Stomach smooth muscle (tissue), 2 donors: ENCODE data around the gene KIF21A.

ENCODE experiments used
- H3K27ac ChIP-seq: one replicate; pipeline ENCODE4 v1.7.0; 2013; ENCODE audit warnings: mild to moderate bottlenecking, low read length, inconsistent platforms
- H3K27me3 ChIP-seq, 2 donors: one replicate each; pipeline ENCODE4 v1.7.0; 2013; ENCODE audit warnings: low read length in 2 of 2; ENCODE audit not compliant: insufficient read depth in 2 of 2, control insufficient read depth in 1 of 2
- H3K36me3 ChIP-seq, 2 donors: one replicate each; pipeline ENCODE4 v1.7.0; 2013; ENCODE audit warnings: low read length in 2 of 2; ENCODE audit not compliant: control insufficient read depth in 2 of 2, insufficient read depth in 2 of 2
- H3K4me1 ChIP-seq: one replicate; pipeline ENCODE4 v1.7.0; 2013; ENCODE audit warnings: low read length; ENCODE audit not compliant: control insufficient read depth, insufficient read depth
- H3K4me3 ChIP-seq, 2 donors: one replicate each; pipeline ENCODE4 v1.7.0; 2013; ENCODE audit warnings: low read length in 2 of 2
- H3K9ac ChIP-seq, 2 donors: one replicate each; pipeline ENCODE4 v1.7.0; 2013; ENCODE audit warnings: low read length in 2 of 2, mild to moderate bottlenecking in 1 of 2
- H3K9me3 ChIP-seq, 2 donors: one replicate each; pipeline ENCODE4 v1.7.0; 2013; ENCODE audit warnings: low read length in 2 of 2; ENCODE audit not compliant: control insufficient read depth in 2 of 2
- donor health status: healthy.
- donor health status: Pancreatic carcinoma.

Gene KIF21A

DNA sequence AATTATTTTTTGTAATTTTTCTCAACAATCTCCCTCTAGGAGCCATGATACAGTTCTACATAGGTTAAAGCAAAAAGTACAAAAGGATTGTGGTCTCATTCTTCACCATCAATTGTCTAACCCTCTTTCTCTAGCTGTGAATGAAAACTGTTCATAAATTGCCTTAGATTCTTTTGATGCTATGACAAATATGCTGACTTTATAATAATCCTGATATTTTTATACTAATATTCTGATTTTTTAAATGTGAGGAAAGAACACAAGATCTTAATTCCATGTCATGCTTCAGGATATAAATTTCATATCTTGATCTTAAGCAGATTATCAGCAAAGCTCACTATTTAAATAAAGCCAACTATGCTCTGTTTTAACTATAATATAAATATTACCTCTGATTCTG lies 75.4 kb downstream of the KIF21A start:
- H3K27me3 ChIP-seq: no peaks in the 10 kb centered on the region
- no peak overlapping the region for H3K9ac ChIP-seq
- no peak overlapping the region for H3K27ac ChIP-seq
- H3K36me3 ChIP-seq: no peaks in the 10 kb centered on the region
- H3K9me3 ChIP-seq: no peaks in the 10 kb centered on the region
- H3K4me1 ChIP-seq: no peaks in the 10 kb centered on the region
- no peak overlapping the region for H3K4me3 ChIP-seq

DNA sequence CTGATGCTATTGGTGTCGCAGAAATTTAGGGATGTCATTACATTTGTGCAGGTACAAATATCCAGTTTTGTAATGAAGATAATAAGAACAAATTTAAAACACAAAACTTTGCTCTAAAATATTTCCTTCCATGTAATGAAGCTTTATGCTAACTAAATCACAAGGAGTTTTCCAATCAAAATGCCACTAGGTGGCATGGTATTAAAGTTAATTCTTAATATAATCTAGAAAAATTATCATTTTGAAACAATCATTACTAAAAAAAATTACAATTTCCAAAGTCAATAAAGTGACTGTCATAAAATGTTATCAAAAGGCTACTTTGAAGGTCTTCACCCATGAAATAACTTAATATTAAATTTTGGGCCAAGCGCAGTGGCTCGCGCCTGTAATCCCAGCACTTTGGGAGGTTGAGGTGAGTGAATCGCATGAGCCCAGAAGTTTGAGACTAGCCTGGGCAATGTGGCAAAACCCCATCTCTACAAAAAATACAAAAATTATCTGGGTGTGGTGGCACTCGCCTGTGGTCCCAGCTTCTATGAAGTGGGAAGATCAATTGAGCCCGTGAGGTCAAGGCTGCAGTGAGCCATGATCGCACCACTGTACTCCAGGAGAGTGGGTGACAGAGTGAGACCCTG lies 77.4 kb downstream of the KIF21A start:
- H3K36me3 ChIP-seq: no peaks in the 10 kb centered on the region

DNA sequence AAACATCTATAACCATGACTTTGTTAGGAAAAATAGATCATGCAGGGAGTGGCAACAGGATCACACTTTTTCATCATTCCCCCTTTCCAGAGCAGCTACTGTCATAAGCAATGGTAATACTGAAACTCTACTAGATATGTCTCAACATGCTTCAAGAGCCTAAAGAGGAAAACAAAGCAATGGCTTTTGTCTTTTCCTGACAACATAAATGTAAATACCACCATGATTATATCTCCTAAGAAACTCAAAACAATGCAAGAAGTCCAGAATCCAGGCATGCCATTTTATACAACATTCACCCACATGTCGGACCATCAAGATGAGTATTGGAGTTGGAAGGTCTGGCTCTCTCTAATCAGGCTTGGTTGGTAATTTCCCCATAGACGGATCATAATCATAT lies 78.7 kb downstream of the KIF21A start:
- Histone ChIP-seq H3K36me3 (no peaks in the 10 kb centered on the region), H3K4me3 (no peak overlapping the region), H3K9ac (no peak overlapping the region), H3K27me3 (no peaks in the 10 kb centered on the region), H3K27ac (no peak overlapping the region), H3K9me3 (no peaks in the 10 kb centered on the region), H3K4me1 (no peaks in the 10 kb centered on the region)

More for the DNA sequence above, 77.4 kb downstream of the KIF21A start:
- no peak overlapping the region for H3K27ac ChIP-seq
- H3K27me3 ChIP-seq: no peaks in the 10 kb centered on the region
- no peaks in the 10 kb centered on the region for H3K9me3 ChIP-seq
- H3K9ac ChIP-seq: no peak overlapping the region
- H3K4me3 ChIP-seq: no peak overlapping the region
- no peaks in the 10 kb centered on the region for H3K4me1 ChIP-seq

DNA sequence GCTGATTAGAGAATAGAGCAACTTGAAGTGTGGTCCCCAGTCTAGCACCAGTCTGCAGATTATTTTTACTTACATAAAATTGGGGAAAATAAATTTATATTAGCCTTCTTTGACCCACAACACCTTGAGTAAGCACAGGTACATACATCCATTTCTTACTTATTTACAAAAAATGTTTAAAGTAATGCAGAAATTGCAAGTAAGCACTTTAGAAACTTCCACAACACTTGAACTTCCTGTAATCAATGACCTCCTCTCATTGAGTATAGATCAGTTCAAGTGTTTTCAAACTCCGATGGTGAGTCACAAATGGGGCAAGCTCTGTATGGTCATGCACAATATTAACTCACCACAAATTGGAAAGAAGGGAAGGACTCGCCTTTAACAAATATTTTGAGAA lies 83.3 kb downstream of the KIF21A start:
- Histone ChIP-seq H3K9ac (no peak overlapping the region), H3K4me3 (no peak overlapping the region), H3K36me3 (no peaks in the 10 kb centered on the region), H3K4me1 (no peaks in the 10 kb centered on the region), H3K27me3 (no peaks in the 10 kb centered on the region), H3K27ac (no peak overlapping the region), H3K9me3 (no peaks in the 10 kb centered on the region)

DNA sequence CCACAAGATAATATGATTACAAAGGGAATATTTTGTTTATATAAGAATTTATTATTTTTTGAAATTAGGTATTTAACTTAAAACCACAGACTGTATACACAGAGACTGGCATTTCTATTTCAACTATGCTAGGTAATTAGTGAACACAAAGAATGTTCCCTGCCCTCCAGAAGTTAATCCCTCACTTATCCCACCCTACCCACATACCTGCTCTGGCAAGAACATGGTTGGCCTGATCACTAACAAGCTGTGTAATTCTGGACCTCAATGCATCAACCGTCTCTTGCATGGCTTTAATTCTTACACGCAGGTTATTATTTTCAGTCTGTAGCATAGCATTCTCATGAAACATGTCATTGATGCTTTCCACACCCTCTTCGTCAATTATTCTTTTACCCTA lies 85.9 kb downstream of the KIF21A start:
- no peaks in the 10 kb centered on the region for H3K36me3 ChIP-seq

DNA sequence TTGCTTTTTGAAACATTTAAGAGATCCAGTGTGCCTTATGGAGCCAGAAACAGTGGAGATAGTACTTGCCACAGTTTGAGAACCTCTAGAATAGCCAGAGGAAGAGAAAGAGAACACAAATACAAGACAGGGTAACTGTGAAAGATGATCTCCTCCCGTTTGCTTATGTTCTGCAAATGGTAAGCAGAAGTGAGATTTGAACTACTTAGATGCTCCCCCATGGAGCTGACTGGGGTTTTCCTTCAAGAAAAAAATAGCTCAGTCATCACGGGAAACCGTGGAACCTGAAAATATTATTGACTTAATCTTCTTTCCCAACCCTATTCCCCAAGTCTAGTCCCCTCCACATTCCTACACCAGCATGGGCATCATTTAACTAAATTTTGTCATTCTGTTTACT lies 87.1 kb downstream of the KIF21A start:
- no peak overlapping the region for H3K27ac ChIP-seq
- no peaks in the 10 kb centered on the region for H3K27me3 ChIP-seq

More for the DNA sequence above, 85.9 kb downstream of the KIF21A start:
- no peak overlapping the region for H3K27ac ChIP-seq
- H3K4me3 ChIP-seq: no peak overlapping the region
- H3K4me1 ChIP-seq: no peaks in the 10 kb centered on the region
- no peaks in the 10 kb centered on the region for H3K27me3 ChIP-seq
- H3K9me3 ChIP-seq: no peaks in the 10 kb centered on the region
- H3K9ac ChIP-seq: no peak overlapping the region

DNA sequence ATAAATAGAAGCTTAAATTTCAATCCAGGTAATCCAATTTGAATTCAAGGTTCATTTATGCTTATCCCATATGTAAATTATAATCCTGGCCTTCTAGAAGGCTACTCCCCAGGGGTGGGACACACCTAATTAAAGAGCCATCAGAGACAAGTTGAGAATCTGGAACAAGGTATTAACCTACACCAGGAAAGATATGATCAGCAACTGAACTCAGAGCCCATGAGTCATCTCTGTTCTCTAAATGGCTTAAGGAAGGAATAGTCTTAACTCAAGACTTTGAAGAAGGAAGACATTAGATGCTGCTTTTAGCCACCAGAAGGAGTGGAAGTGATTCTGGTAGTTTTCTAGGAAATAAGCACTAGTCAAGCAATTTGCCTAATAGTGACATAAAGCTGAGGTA lies 88.0 kb downstream of the KIF21A start:
- H3K4me1 ChIP-seq: no peaks in the 10 kb centered on the region
- no peak overlapping the region for H3K9ac ChIP-seq
- no peaks in the 10 kb centered on the region for H3K9me3 ChIP-seq
- H3K36me3 ChIP-seq: no peaks in the 10 kb centered on the region
- no peak overlapping the region for H3K4me3 ChIP-seq
- no peak overlapping the region for H3K27ac ChIP-seq
- no peaks in the 10 kb centered on the region for H3K27me3 ChIP-seq

More for the DNA sequence above, 87.1 kb downstream of the KIF21A start:
- Histone ChIP-seq H3K9ac (no peak overlapping the region), H3K4me1 (no peaks in the 10 kb centered on the region), H3K4me3 (no peak overlapping the region), H3K36me3 (no peaks in the 10 kb centered on the region), H3K9me3 (no peaks in the 10 kb centered on the region)

DNA sequence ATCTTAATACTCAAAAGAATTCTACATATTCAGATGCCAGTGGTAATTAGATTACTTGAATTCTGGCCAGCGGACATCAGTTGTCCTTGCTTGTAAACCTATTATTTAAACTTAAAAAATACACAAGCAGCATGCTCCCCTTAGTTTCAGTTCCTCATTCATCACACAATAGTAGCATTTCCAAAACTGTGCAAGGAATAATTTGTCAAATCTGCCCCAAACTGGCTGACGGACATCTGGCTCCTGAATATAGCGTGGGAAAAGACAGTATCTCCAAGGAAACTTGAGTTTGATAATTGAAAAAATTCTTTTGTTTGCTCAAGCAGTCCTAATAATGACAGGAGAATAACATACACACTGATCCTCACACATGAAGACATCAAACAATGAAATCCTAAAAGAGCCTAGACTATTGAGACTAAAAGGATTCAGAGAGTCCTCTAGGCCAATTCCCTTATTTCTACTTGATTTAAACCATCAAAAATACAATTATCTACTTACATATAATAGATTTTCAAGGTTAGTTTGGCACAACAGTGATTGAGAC lies 90.4 kb downstream of the KIF21A start:
- H3K27me3 ChIP-seq: no peaks in the 10 kb centered on the region
- no peak overlapping the region for H3K27ac ChIP-seq
- no peak overlapping the region for H3K4me3 ChIP-seq
- no peaks in the 10 kb centered on the region for H3K36me3 ChIP-seq
- H3K9me3 ChIP-seq: no peaks in the 10 kb centered on the region
- no peaks in the 10 kb centered on the region for H3K4me1 ChIP-seq
- no peak overlapping the region for H3K9ac ChIP-seq

DNA sequence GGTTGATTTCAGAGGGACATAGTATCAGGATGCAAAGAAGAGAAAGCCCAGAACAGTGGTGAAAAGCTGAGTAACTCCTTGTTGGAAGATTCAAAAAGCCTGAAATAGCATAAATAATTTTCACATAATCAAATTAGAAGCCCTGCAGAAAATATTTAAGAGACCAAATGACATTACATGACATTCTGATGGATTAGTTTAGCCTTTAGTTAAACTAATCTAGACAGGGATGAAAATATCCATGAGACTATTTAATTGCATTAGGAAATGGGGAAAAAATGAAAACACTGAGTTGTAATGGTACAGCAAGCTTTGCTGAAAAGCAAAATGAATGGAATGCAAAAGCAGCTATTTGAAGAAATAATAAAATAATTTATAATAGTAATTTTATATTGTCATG lies 91.8 kb downstream of the KIF21A start:
- H3K4me3 ChIP-seq: no peak overlapping the region
- H3K4me1 ChIP-seq: no peaks in the 10 kb centered on the region
- no peak overlapping the region for H3K27ac ChIP-seq
- H3K36me3 ChIP-seq: no peaks in the 10 kb centered on the region
- H3K9ac ChIP-seq: no peak overlapping the region
- no peaks in the 10 kb centered on the region for H3K9me3 ChIP-seq
- no peaks in the 10 kb centered on the region for H3K27me3 ChIP-seq

DNA sequence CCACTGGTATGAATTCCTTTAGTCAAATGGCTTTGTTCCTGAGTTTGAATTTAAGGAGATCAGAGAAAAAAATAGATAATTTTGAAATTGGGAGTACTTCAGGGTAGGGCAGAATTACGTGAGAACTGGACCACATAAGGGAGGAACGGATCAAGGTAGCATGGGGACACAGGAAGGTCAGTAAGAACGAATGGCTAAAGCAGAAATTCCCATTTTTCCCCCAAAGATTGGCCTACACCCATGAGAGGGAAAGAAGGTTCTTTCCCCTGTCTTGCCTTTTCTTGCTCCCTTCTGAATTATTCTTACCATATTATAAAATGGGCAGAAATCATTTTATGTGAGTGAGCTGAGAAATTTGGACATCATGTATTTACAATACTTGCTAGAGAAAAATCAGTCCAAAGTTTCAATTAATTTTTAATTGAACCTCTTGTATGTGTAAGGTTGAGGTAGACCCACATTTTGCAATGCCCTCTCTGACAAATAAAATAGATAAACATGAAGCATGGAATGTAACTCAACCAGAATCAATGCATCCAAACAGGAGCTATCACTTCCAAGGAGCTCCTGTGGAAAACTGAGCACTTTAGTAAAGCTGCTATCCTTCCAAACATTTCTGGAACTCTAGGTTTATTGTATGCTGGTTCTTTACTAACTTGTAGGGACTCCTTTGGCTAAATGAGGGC lies 93.8 kb downstream of the KIF21A start:
- Histone ChIP-seq H3K27me3 (no peaks in the 10 kb centered on the region), H3K9me3 (no peaks in the 10 kb centered on the region), H3K4me1 (no peaks in the 10 kb centered on the region), H3K4me3 (no peak overlapping the region), H3K9ac (no peak overlapping the region), H3K27ac (no peak overlapping the region), H3K36me3 (no peaks in the 10 kb centered on the region)

DNA sequence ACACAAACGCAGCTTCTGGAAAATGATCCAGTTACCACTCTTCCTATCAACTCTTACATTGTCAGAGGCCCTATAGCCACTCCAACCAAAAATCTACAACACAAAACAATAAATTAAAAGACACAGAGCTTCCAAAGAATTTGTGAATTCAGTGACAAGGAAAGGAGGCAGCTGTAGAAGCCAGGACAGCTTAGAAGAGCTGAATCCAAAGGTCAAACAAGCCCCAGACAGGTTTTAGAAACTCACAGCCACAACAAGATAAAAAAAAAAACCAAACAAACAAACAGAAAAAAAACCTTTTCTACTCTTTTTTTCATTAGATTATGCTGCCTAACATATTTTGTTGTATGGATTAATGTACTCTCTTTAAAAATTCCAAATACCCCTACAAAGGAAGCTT lies 94.4 kb downstream of the KIF21A start:
- Histone ChIP-seq H3K9me3 (no peaks in the 10 kb centered on the region), H3K4me3 (no peak overlapping the region), H3K27me3 (no peaks in the 10 kb centered on the region), H3K27ac (no peak overlapping the region), H3K9ac (no peak overlapping the region), H3K36me3 (no peaks in the 10 kb centered on the region), H3K4me1 (no peaks in the 10 kb centered on the region)
